ENCODE results near the gene RNF19B.

DNA sequence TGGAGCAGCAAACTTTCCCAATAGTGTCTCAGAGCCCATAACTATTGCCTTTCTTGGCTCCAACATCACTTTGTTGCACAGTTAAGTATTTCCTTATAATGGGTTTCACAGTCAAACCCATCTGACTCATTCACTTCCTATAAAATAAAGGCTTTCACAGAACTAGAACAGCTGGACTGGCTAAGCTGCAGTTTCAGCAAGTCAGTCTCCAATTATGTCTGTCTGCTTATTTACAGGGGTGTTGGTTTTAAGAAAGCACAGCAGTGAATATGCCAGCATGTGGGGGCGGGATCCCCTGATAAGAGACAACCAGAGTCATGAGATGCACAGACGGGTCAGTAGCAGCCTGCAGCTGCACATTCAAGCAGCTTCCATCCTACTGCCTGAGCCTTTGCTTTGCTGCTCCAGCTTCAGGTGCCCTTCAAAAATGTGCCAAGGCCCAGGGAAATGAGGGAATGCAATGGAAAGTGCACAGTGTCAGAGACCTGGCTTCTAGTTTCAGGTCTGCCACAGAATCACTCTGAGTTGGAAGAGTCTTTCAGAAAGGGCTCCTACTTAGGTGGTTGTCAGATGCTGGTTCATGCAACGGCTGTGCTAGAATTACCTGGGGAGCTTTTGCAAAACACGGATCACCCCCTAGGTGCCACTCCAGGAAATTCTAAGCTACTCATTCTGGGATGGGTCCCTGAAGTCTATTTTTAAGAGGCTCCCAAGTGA, 24.8 kb downstream of the RNF19B start:
- TF ChIP-seq POLR2AphosphoS5 (IDR thresholded peaks at IDR 0.05; ENCODE audit: low read depth, low read length) (no peak), POLR2A (IDR thresholded peaks at IDR 0.05; ENCODE audit: low read depth, low read length) (no peak), TAF1 (IDR thresholded peaks at IDR 0.05; ENCODE audit: low read depth, low read length) (no peak)

Data from GM12891 (cell line).